ENCODE measurements around the gene BZW1.

GRCh38 chr2:200829258-200829655 lies 17.5 kb downstream of the BZW1 start:
- TF ChIP-seq, protein P1, sequence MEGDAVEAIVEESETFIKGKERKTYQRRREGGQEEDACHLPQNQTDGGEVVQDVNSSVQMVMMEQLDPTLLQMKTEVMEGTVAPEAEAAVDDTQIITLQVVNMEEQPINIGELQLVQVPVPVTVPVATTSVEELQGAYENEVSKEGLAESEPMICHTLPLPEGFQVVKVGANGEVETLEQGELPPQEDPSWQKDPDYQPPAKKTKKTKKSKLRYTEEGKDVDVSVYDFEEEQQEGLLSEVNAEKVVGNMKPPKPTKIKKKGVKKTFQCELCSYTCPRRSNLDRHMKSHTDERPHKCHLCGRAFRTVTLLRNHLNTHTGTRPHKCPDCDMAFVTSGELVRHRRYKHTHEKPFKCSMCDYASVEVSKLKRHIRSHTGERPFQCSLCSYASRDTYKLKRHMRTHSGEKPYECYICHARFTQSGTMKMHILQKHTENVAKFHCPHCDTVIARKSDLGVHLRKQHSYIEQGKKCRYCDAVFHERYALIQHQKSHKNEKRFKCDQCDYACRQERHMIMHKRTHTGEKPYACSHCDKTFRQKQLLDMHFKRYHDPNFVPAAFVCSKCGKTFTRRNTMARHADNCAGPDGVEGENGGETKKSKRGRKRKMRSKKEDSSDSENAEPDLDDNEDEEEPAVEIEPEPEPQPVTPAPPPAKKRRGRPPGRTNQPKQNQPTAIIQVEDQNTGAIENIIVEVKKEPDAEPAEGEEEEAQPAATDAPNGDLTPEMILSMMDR (conservative IDR thresholded peaks at IDR 0.05; ENCODE audit: low read depth in 2 of 2), result no peak
- TF ChIP-seq POLR2AphosphoS5 (IDR thresholded peaks at IDR 0.05; ENCODE audit: low read depth) (no peak), EZH2phosphoT487 (IDR thresholded peaks at IDR 0.05; ENCODE audit: unreplicated experiment) (no peak), EZH2 (IDR thresholded peaks at IDR 0.05; ENCODE audit: low read depth, unreplicated experiment) (no peak), NANOG (IDR thresholded peaks at IDR 0.05; ENCODE audit: borderline replicate concordance) (no peak)

Data from GM23338 (cell line).